H1 (cell line): ENCODE measurements around the gene ATXN7. TPM values are rescaled to one million over a fixed set of nuclear protein-coding genes. Genes with fewer than 3 reads are reported as not detected.

ENCODE experiments used
- CTCF ChIA-PET: fragments of 300-600 bp; sonication (Branson Sonifier 250); formaldehyde crosslinking; loops from one replicate; lab custom pipeline; 2021; ENCODE audit not compliant: partially characterized antibody; lab: Charles Lee
- POLR2A ChIA-PET: fragments of 300-600 bp; sonication (Branson Sonifier 250); formaldehyde crosslinking; loops from one replicate; lab custom pipeline; 2021; ENCODE audit warnings: inconsistent platforms; ENCODE audit not compliant: partially characterized antibody; lab: Charles Lee
- DNase-seq, 2 experiments: peaks; one replicate each; pipeline versions ENCODE4 v3.0.0 to v3.0.0-alpha.2; 2010 to 2022; ENCODE audit warnings: low spot score in 2 of 2, low read depth in 1 of 2, mixed read lengths in 1 of 2
- FAIRE-seq: peaks from 2 replicates; lab custom pipeline; 2011; peaks lifted over from hg19 to GRCh38; lab: Jason Lieb, UNC
- H2AFZ ChIP-seq: 2 replicates; pipeline ENCODE4 v1.8.1; 2012; ENCODE audit warnings: low read length, inconsistent platforms
- H2AK5ac ChIP-seq: 2 replicates; pipeline ENCODE4 v1.6.1; 2013; ENCODE audit warnings: low read depth, low read length
- H2BK120ac ChIP-seq: replicated peaks from 2 replicates; pipeline ENCODE3; 2013; ENCODE audit warnings: low read depth, low read length, inconsistent platforms
- H2BK12ac ChIP-seq: 2 replicates; pipeline ENCODE4 v1.6.1; 2013; ENCODE audit warnings: low read depth, low read length
- H2BK15ac ChIP-seq: 2 replicates; pipeline ENCODE4 v1.6.1; 2013; ENCODE audit warnings: low read length
- H2BK20ac ChIP-seq: 2 replicates; pipeline ENCODE4 v1.6.1; 2013; ENCODE audit warnings: low read length
- H2BK5ac ChIP-seq: 2 replicates; pipeline ENCODE4 v1.6.1; 2013; ENCODE audit warnings: low read depth, low read length
- H3K14ac ChIP-seq: 2 replicates; pipeline ENCODE4 v1.6.1; 2013; ENCODE audit warnings: inconsistent platforms; ENCODE audit not compliant: insufficient read length
- H3K18ac ChIP-seq: 2 replicates; pipeline ENCODE4 v1.6.1; 2013; ENCODE audit warnings: low read length; ENCODE audit errors: extremely low read depth
- H3K23ac ChIP-seq: 2 replicates; pipeline ENCODE4 v1.6.1; 2013; ENCODE audit warnings: inconsistent platforms; ENCODE audit not compliant: insufficient read length
- H3K23me2 ChIP-seq: 2 replicates; pipeline ENCODE4 v1.6.1; 2013; ENCODE audit warnings: low read depth, low read length
- H3K27ac ChIP-seq: 2 replicates; pipeline ENCODE4 v1.6.1; 2011; ENCODE audit warnings: low read depth, low read length, inconsistent platforms
- H3K27me3 ChIP-seq, 4 experiments: replicated peaks in 1 of 4; 1 replicate in 1 of 4; 2 replicates in 3 of 4; pipeline versions ENCODE4 v1.6.1 to v1.8.1; 2011 to 2013; ENCODE audit warnings: low read length in 3 of 4, mild to moderate bottlenecking in 3 of 4, inconsistent platforms in 2 of 4, mixed read lengths in 2 of 4, moderate library complexity in 1 of 4; ENCODE audit not compliant: control insufficient read depth in 3 of 4, insufficient read depth in 3 of 4; ENCODE audit errors: extremely low read depth in 1 of 4
- H3K36me3 ChIP-seq, 4 experiments: 2 replicates each; pipeline versions ENCODE4 v1.6.1 to v1.8.1; 2011 to 2013; ENCODE audit warnings: mild to moderate bottlenecking in 4 of 4, low read length in 3 of 4, moderate library complexity in 2 of 4, control low read depth in 1 of 4, inconsistent platforms in 1 of 4; ENCODE audit not compliant: insufficient read depth in 4 of 4, control insufficient read depth in 2 of 4
- H3K4ac ChIP-seq: replicated peaks from 2 replicates; pipeline ENCODE3; 2013; ENCODE audit warnings: low read length, low read depth, mixed read lengths, inconsistent platforms; ENCODE audit not compliant: insufficient read length
- H3K4me1 ChIP-seq, 4 experiments: replicated peaks in 1 of 4; 1 replicate in 1 of 4; 2 replicates in 3 of 4; pipeline versions ENCODE4 v1.6.1 to v1.8.1; 2011 to 2013; ENCODE audit warnings: low read length in 3 of 4, inconsistent platforms in 2 of 4, mixed read lengths in 1 of 4; ENCODE audit not compliant: insufficient read depth in 4 of 4, control insufficient read depth in 3 of 4
- H3K4me2 ChIP-seq, 2 experiments: 2 replicates each; pipeline versions ENCODE4 v1.6.1 to v1.8.1; 2011 to 2013; ENCODE audit warnings: low read depth in 2 of 2, low read length in 2 of 2, control low read depth in 1 of 2, inconsistent platforms in 1 of 2, mild to moderate bottlenecking in 1 of 2; ENCODE audit not compliant: insufficient read depth in 1 of 2
- H3K4me3 ChIP-seq, 4 experiments: fragments of 200-600, 300-600 bp in 1 of 4; sonication (generic), shearing (Covaris generic), sonication (Bioruptor Twin) in 1 of 4; 2 replicates each; pipeline versions ENCODE4 v1.5.1 to v1.8.1; 2011 to 2016; ENCODE audit warnings: low read length in 4 of 4, low read depth in 3 of 4, control low read depth in 2 of 4, inconsistent platforms in 2 of 4, mild to moderate bottlenecking in 2 of 4, mixed read lengths in 1 of 4, moderate library complexity in 1 of 4; ENCODE audit not compliant: insufficient read depth in 2 of 4; ENCODE audit errors: extremely low read depth in 1 of 4
- H3K56ac ChIP-seq: replicated peaks from 2 replicates; pipeline ENCODE3; 2013; ENCODE audit warnings: low read depth, mild to moderate bottlenecking, mixed read lengths, low read length, inconsistent platforms; ENCODE audit not compliant: insufficient read length
- H3K79me1 ChIP-seq: 2 replicates; pipeline ENCODE4 v1.6.1; 2013; ENCODE audit warnings: low read depth, low read length, control low read depth
- H3K79me2 ChIP-seq, 2 experiments: 2 replicates each; pipeline versions ENCODE4 v1.6.1 to v1.8.1; 2012 to 2013; ENCODE audit warnings: low read length in 2 of 2, mild to moderate bottlenecking in 2 of 2, inconsistent platforms in 1 of 2; ENCODE audit not compliant: insufficient read depth in 2 of 2, control insufficient read depth in 1 of 2
- H3K9ac ChIP-seq, 4 experiments: replicated peaks in 1 of 4; 1 replicate in 1 of 4; 2 replicates in 3 of 4; pipeline versions ENCODE4 v1.6.1 to v1.8.1; 2011 to 2013; ENCODE audit warnings: low read depth in 3 of 4, low read length in 3 of 4, control low read depth in 2 of 4, mild to moderate bottlenecking in 2 of 4, moderate library complexity in 2 of 4, inconsistent platforms in 1 of 4; ENCODE audit errors: extremely low read depth in 1 of 4
- H3K9me3 ChIP-seq, 2 experiments: 2 replicates each; pipeline versions ENCODE4 v1.6.1 to v1.8.1; 2012 to 2013; ENCODE audit warnings: mild to moderate bottlenecking in 2 of 2, moderate library complexity in 2 of 2, control low read depth in 1 of 2, inconsistent platforms in 1 of 2, low read depth in 1 of 2, low read length in 1 of 2, mixed read lengths in 1 of 2; ENCODE audit not compliant: insufficient read depth in 2 of 2
- H4K20me1 ChIP-seq, 2 experiments: replicated peaks in 1 of 2; 2 replicates each; pipeline versions ENCODE3 to v1.8.1; 2011 to 2013; ENCODE audit warnings: inconsistent platforms in 2 of 2, low read length in 2 of 2, mild to moderate bottlenecking in 1 of 2; ENCODE audit not compliant: insufficient read depth in 2 of 2, control insufficient read depth in 1 of 2
- H4K5ac ChIP-seq: 2 replicates; pipeline ENCODE4 v1.6.1; 2013; ENCODE audit warnings: low read length, low read depth, mixed read lengths, inconsistent platforms; ENCODE audit not compliant: insufficient read length
- H4K8ac ChIP-seq: 2 replicates; pipeline ENCODE4 v1.8.0; 2013; ENCODE audit warnings: mild to moderate bottlenecking, moderate library complexity, low read length, inconsistent platforms; ENCODE audit not compliant: insufficient read depth; ENCODE audit errors: extremely low read depth
- H4K91ac ChIP-seq: replicated peaks from 2 replicates; pipeline ENCODE3; 2013; ENCODE audit warnings: low read length, mixed read lengths, inconsistent platforms; ENCODE audit not compliant: insufficient read length
- BCL11A ChIP-seq, 2 experiments: IDR thresholded peaks; one replicate each; pipeline ENCODE4 v1.6.1; 2011; ENCODE audit warnings: low read depth in 2 of 2, low read length in 2 of 2, mild to moderate bottlenecking in 2 of 2
- FOSL1 ChIP-seq: IDR thresholded peaks from 2 replicates; pipeline ENCODE4 v1.6.1; 2011; ENCODE audit warnings: mild to moderate bottlenecking, low read depth, low read length, moderate library complexity; ENCODE audit not compliant: insufficient read depth
- KDM1A ChIP-seq: fragments of 200-600, 300-600 bp; sonication (generic); IDR thresholded peaks from 2 replicates; pipeline ENCODE4 v1.7.1; 2016; ENCODE audit warnings: mild to moderate bottlenecking, low read length, borderline replicate concordance
- POU5F1 ChIP-seq: IDR thresholded peaks from 2 replicates; pipeline ENCODE4 v1.6.1; 2011; ENCODE audit warnings: low read depth, mild to moderate bottlenecking, low read length, moderate library complexity
- RFX5 ChIP-seq: IDR thresholded peaks from 2 replicates; pipeline ENCODE4 v1.6.1; 2011; ENCODE audit warnings: low read depth, low read length, improper control_type of control experiment, borderline replicate concordance
- RNF2 ChIP-seq: fragments of 200-900, 300-1000 bp; sonication (generic); IDR thresholded peaks from 2 replicates; pipeline ENCODE4 v1.7.1; 2016; ENCODE audit warnings: borderline replicate concordance, low read depth, mild to moderate bottlenecking, antibody characterized with exemption, low read length; ENCODE audit not compliant: poor library complexity, severe bottlenecking; ENCODE audit errors: missing control alignments
- SP2 ChIP-seq: IDR thresholded peaks from 2 replicates; pipeline ENCODE4 v1.6.1; 2012; ENCODE audit warnings: mild to moderate bottlenecking, low read length, inconsistent platforms
- SRF ChIP-seq: IDR thresholded peaks from 2 replicates; pipeline ENCODE4 v1.6.1; 2011; ENCODE audit warnings: mild to moderate bottlenecking, low read depth, low read length, moderate library complexity
- TBP ChIP-seq: IDR thresholded peaks from 2 replicates; pipeline ENCODE4 v1.6.1; 2011; ENCODE audit warnings: low read depth, low read length, improper control_type of control experiment
- YY1 ChIP-seq: IDR thresholded peaks from 2 replicates; pipeline ENCODE4 v1.6.1; 2011; ENCODE audit warnings: low read depth, mild to moderate bottlenecking, low read length
- ZNF274 ChIP-seq: IDR thresholded peaks from 2 replicates; pipeline ENCODE4 v1.7.0; 2012; ENCODE audit warnings: low read length, borderline replicate concordance; ENCODE audit errors: extremely low read depth
- WGBS, 2 experiments: shearing (Covaris generic) in 1 of 2; methylation state at CpG; one replicate each; pipeline versions ENCODE4 v1.1.6 to v1.1.7; 2013 to 2015; ENCODE audit warnings: low lambda C conversion rate in 2 of 2, mixed read lengths in 2 of 2, inconsistent platforms in 1 of 2, low coverage in 1 of 2, missing lambda C conversion rate in 1 of 2; ENCODE audit not compliant: insufficient replicate concordance in 2 of 2, insufficient coverage in 1 of 2, insufficient read length in 1 of 2; ENCODE audit errors: extremely low coverage in 1 of 2, missing lambda C conversion rate in 1 of 2; 5-methylcytosine and 5-hydroxymethylcytosine counted together
- polyA plus RNA-seq, 7 experiments: library from polyadenylated mRNA; depleted of rRNA in 3 of 7; stranded (reverse) in 5 of 7; unstranded in 2 of 7; fragments of >200 nt in 5 of 7; fragments of 200-250 nt in 2 of 7; gene quantifications; 1 replicate in 5 of 7; 2 replicates in 1 of 7; 4 replicates in 1 of 7; pipeline versions ENCODE4 v1.2.1 to v1.2.3, GENCODE V29; 2011 to 2013; ENCODE audit warnings: missing spikeins in 2 of 7, mixed read lengths in 2 of 7
- total RNA-seq: library from RNA; stranded (reverse); fragmentation: NEBNext Ultra II Directional; extraction: Animal tissue kit (Norgen Biotek cat#: 25700); gene quantifications from 2 replicates; pipeline ENCODE4 v1.2.1, GENCODE V29; 2021
- TF ChIP-seq, protein P1 (sequence below): IDR thresholded peaks from 2 replicates; pipeline ENCODE4 v1.6.1; 2011; ENCODE audit warnings: low read depth, mild to moderate bottlenecking, low read length; ENCODE audit not compliant: insufficient read depth

The ATXN7 gene
- total and polyA plus RNA-seq, 2 of the 8 experiments (the other 6 are each of a cell fraction or from before 2014, with no cell fraction given), result 15.5 to 16.8 TPM

DNA sequence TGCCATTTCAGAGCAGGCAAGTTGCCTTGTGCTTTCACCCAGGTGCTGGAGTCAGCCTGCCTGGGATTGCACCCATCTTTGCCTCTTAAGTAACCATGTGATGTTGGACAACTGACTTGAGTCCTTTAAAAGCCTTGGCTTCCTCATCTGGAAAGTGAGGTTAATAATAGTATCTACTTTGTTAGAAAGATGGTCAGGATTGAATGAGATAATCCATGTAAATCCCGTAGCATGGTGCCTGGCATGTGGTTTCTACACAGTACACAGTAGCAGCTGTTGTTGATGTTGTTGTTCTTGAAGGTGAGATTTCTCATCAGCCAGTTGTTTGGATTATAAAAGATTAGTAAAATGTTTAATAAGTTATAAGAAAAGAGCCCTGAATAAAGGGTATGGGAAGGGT lies 110.8 kb downstream of the ATXN7 start:
- Histone ChIP-seq H4K20me1 (peaks cover 0 to 4% of the 10 kb centered on the region in 2 experiments), H2BK5ac (no peak overlapping the region), H3K27ac (no peak overlapping the region), H3K79me2 (peaks cover 0 to 15% of the 10 kb centered on the region in 2 experiments; a peak in 2 of 4 replicates), H2AK5ac (no peak overlapping the region), H3K9ac (no peak overlapping the region), H4K8ac (no peak overlapping the region), H2BK15ac (no peak overlapping the region), H2BK20ac (no peak overlapping the region), H3K79me1 (no peaks in the 10 kb centered on the region; the same call in 1 of the 2 replicates), H3K4me3 (no peak overlapping the region), H3K23ac (no peak overlapping the region), H2BK12ac (no peak overlapping the region), H3K4me1 (peaks cover 4 to 22% (median 13%) of the 10 kb centered on the region in 4 experiments), H3K14ac (no peak overlapping the region), H3K23me2 (no peaks in the 10 kb centered on the region), H3K56ac (no peak overlapping the region), H4K5ac (no peak overlapping the region), H3K9me3 (no peaks in the 10 kb centered on the region), H3K36me3 (no peaks in the 10 kb centered on the region), H3K18ac (no peak overlapping the region), H2BK120ac (no peak overlapping the region), H3K4ac (no peak overlapping the region), H3K4me2 (no peak overlapping the region), H4K91ac (no peak overlapping the region), H2AFZ (no peak overlapping the region), H3K27me3 (no peaks in the 10 kb centered on the region)
- no peak for FAIRE-seq
- CTCF ChIA-PET, result interaction anchor here (4.5 kb wide), 1 partner anchor 12 kb away, joined by 29 read pairs; no protein-coding TSS in a partner anchor
- no peak for DNase-seq
- 81% methylated on average over 1 of the region's 1 CpG; no CpG with 5 or more reads in 1 of the 2 experiments for WGBS, 2 experiments
- POLR2A ChIA-PET, result interaction anchor here (1.1 kb wide), 1 partner anchor 62 kb away, joined by 3 read pairs; the partner anchor contains the start of gene SCAANT1
- no peak for TF ChIP-seq POU5F1
- no peak for TF ChIP-seq SRF
- TF ChIP-seq, protein P1, sequence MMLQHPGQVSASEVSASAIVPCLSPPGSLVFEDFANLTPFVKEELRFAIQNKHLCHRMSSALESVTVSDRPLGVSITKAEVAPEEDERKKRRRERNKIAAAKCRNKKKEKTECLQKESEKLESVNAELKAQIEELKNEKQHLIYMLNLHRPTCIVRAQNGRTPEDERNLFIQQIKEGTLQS, result no peak
- TF ChIP-seq YY1, result no peak
- TF ChIP-seq RFX5, result no peak
- TF ChIP-seq ZNF274, result no peak
- no peak for TF ChIP-seq KDM1A
- TF ChIP-seq FOSL1, result no peak
- no peak for TF ChIP-seq BCL11A (IDR thresholded peaks at IDR 0.05; ENCODE audit: low read depth in 2 of 2, low read length in 2 of 2)
- TF ChIP-seq RNF2, result no peak
- TF ChIP-seq SP2, result no peak
- no peak for TF ChIP-seq TBP
